GM10248 (cell line): ENCODE results near the gene CSN3.

Experiments
- CTCF ChIA-PET: fragments of 300-600 bp; sonication (Branson Sonifier 250); formaldehyde crosslinking; extraction: SDS; loops from one replicate; lab custom pipeline; 2021; ENCODE audit warnings: antibody characterized with exemption; lab: Yijun Ruan, JAX
- POLR2A ChIA-PET: fragments of 350-650 bp; sonication (Branson Sonifier 250); formaldehyde crosslinking; extraction: SDS; loops from one replicate; lab custom pipeline; 2020; ENCODE audit warnings: antibody characterized with exemption; lab: Yijun Ruan, JAX
- DNase-seq: peaks from one replicate; pipeline ENCODE4 v3.0.0; 2012; ENCODE audit errors: extremely low spot score
- TF ChIP-seq, protein P1 (sequence below): IDR thresholded peaks from 2 replicates; pipeline ENCODE4 v1.5.1; 2012; ENCODE audit warnings: mild to moderate bottlenecking, low read depth; ENCODE audit errors: extremely low read depth, missing control alignments, control extremely low read depth

CSN3 gene

GRCh38 chr4:70297576-70297975 lies 55.2 kb downstream of the CSN3 start:
- no peak for DNase-seq
- CTCF ChIA-PET, result interaction anchor here (0.7 to 1.0 kb wide), 2 partner anchors 9 to 16 kb away, joined by 3 read pairs; no protein-coding TSS in a partner anchor
- POLR2A ChIA-PET, result no interaction called here
- TF ChIP-seq, protein P1, sequence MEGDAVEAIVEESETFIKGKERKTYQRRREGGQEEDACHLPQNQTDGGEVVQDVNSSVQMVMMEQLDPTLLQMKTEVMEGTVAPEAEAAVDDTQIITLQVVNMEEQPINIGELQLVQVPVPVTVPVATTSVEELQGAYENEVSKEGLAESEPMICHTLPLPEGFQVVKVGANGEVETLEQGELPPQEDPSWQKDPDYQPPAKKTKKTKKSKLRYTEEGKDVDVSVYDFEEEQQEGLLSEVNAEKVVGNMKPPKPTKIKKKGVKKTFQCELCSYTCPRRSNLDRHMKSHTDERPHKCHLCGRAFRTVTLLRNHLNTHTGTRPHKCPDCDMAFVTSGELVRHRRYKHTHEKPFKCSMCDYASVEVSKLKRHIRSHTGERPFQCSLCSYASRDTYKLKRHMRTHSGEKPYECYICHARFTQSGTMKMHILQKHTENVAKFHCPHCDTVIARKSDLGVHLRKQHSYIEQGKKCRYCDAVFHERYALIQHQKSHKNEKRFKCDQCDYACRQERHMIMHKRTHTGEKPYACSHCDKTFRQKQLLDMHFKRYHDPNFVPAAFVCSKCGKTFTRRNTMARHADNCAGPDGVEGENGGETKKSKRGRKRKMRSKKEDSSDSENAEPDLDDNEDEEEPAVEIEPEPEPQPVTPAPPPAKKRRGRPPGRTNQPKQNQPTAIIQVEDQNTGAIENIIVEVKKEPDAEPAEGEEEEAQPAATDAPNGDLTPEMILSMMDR, result no peak

GRCh38 chr4:70298051-70298450 lies 55.7 kb downstream of the CSN3 start:
- TF ChIP-seq, protein P1, result no peak
- no peak for DNase-seq
- ChIA-PET POLR2A (no interaction called here), CTCF (interaction anchor here (0.7 to 1.0 kb wide), 2 partner anchors 8 to 15 kb away, joined by 3 read pairs; no protein-coding TSS in a partner anchor)

DNA sequence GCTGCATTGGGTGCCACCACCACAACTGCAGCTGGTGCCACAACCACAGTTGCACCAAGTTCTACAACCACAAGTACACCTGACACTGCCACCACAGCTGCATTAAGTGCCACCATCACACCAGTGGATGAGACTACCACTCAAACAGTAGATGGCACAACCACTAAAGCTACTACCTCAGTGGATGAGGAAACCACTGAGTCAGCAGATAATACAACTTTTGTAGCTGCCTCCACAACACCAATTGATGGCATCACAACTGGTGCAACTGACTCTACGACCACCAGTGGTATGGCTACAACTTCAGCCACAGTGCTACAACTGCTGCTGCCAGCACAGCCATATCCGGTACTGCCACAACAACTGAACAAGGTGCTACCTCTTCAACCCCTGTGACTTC lies 57.2 kb downstream of the CSN3 start:
- POLR2A ChIA-PET, result no interaction called here
- CTCF ChIA-PET, result interaction anchor here (2.4 kb wide), 1 partner anchor 14 kb away, joined by 13 read pairs; no protein-coding TSS in a partner anchor
- DNase-seq, result no peak
- TF ChIP-seq, protein P1, result no peak

DNA sequence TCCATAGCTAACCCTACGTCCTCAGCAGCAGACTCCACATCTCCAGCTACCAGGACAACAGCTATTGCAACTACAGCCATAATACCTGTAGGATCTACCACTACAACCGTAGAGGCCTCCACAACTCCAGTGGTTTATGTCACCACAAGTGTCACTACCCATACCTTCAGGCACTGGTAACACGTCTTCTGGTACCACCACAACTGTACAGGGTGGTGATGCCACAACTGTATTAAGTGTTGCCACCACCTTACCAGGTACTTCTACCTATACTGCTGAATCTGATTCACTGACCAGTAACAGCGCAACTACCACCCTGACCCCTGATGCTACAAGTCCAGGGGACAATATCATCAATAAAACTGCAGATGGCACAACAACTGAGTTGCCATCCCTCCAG lies 57.8 kb downstream of the CSN3 start:
- POLR2A ChIA-PET, result no interaction called here
- CTCF ChIA-PET, result interaction anchor here (2.4 kb wide), 1 partner anchor 14 kb away, joined by 13 read pairs; no protein-coding TSS in a partner anchor
- no peak for DNase-seq
- TF ChIP-seq, protein P1, result no peak
